HepG2 (cell line): ENCODE measurements around the gene HOXA1. TPM values are rescaled to one million over a fixed set of nuclear protein-coding genes. Genes with fewer than 3 reads are reported as not detected.

Experiments
- BRF2 ChIP-seq: sonication (generic); formaldehyde crosslinking; IDR thresholded peaks from 2 replicates; pipeline ENCODE4 v1.8.1; 2022; ENCODE audit warnings: mild to moderate bottlenecking, missing genetic modification reagents
- GRHL1 ChIP-seq: sonication (generic); formaldehyde crosslinking; conservative IDR thresholded peaks from 2 replicates; pipeline ENCODE4 v1.8.0; 2022; ENCODE audit warnings: missing genetic modification reagents
- PBX3 ChIP-seq: sonication (generic); formaldehyde crosslinking; IDR thresholded peaks from 2 replicates; pipeline ENCODE4 v1.8.1; 2023; ENCODE audit warnings: missing genetic modification reagents, inconsistent platforms, borderline replicate concordance
- ZNF317 ChIP-seq: sonication (generic); formaldehyde crosslinking; IDR thresholded peaks from 2 replicates; pipeline ENCODE4 v1.5.0; 2020; ENCODE audit warnings: mild to moderate bottlenecking, missing genetic modification reagents
- polyA plus RNA-seq, 8 experiments: library from polyadenylated mRNA; depleted of rRNA in 3 of 8; stranded (reverse) in 7 of 8; unstranded in 1 of 8; fragments of >200 nt; fragmentation: Illumina TruSeq in 4 of 8; extraction: Trizol in 4 of 8; gene quantifications; 2 replicates each; pipeline versions ENCODE4 v1.2.1 to v1.2.3, GENCODE V29; 2011 to 2016; ENCODE audit warnings: low read depth in 4 of 8, missing spikeins in 1 of 8, mixed read lengths in 1 of 8; ENCODE audit not compliant: insufficient read depth in 1 of 8
- total RNA-seq, 5 experiments: library from RNA; depleted of rRNA; stranded (reverse); fragments of >200 nt; fragmentation: Illumina TruSeq; extraction: Trizol; gene quantifications; 2 replicates each; pipeline ENCODE4 v1.2.3, GENCODE V29; 2016; ENCODE audit warnings: low read depth in 1 of 5
- TF ChIP-seq, protein P1 (sequence below): sonication (generic); formaldehyde crosslinking; IDR thresholded peaks from 2 replicates; pipeline ENCODE4 v1.9.0; 2021; ENCODE audit warnings: missing genetic modification reagents, borderline replicate concordance

Gene HOXA1
- total and polyA plus RNA-seq, 2 of the 13 experiments (the other 11 are each of a cell fraction or from before 2014, with no cell fraction given), result 0.18 to 0.20 TPM

DNA sequence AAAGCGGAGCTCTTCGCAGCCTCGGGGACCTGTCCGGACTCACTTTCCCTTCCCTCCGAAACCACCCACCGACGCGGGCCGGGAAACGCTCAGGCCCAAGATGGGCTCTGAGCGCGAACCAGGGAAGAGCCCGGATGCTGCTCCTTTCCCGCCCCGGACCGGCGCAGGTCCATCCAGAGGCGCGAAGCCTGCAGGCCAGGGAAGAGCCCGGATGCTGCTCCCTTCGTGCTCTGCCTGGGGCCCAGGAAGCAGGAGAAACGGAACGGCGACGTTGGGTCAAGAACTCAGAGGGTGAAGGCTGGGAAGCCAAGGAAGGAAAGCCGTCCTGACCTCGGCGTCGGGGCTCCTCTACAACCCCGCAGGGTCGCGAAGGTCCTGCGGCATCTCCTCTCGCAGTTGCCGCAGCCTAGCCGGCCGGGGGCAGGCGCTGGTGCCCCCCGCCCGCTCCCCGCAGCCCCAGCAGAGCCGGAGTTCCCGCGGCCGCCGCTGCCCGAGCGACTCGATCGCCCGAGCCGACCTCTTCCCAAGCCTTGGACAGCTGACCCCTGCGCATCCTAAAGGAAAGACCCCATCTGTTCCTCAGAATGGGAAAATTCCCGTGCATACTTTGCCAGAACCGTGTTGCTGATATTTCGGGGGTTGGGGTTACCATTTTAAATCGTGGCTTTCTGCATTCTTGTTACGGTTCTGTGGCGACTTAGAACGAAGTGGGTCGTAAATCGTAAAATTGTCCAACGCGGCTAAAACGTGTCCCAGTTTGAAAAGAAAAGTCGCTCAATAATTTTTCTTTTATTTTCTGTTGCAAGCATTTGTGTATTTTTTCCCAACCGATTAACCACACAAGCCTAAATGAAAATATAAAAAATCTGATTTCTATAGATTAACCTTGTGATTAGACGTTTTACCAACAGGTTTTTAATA, 7.5 kb downstream of the HOXA1 start (continued):
- TF ChIP-seq, protein P1, sequence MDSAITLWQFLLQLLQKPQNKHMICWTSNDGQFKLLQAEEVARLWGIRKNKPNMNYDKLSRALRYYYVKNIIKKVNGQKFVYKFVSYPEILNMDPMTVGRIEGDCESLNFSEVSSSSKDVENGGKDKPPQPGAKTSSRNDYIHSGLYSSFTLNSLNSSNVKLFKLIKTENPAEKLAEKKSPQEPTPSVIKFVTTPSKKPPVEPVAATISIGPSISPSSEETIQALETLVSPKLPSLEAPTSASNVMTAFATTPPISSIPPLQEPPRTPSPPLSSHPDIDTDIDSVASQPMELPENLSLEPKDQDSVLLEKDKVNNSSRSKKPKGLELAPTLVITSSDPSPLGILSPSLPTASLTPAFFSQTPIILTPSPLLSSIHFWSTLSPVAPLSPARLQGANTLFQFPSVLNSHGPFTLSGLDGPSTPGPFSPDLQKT (CRISPR knock-in tag), result no peak
- TF ChIP-seq ZNF317 (CRISPR knock-in tag) (no peak), BRF2 (CRISPR knock-in tag) (no peak), GRHL1 (CRISPR knock-in tag) (no peak), PBX3 (CRISPR knock-in tag) (no peak)
